IMR-90 (cell line): ENCODE measurements around the gene SMU1. TPM values are rescaled to one million over a fixed set of nuclear protein-coding genes. Genes with fewer than 3 reads are reported as not detected.

ENCODE experiments used
- ATAC-seq: fragments of 200-7000 bp; cut with Tn5 transposase; 2 replicates; pipeline ENCODE4 v1.9.1; 2020; ENCODE audit warnings: low read depth, mild to moderate bottlenecking, moderate library complexity
- BruUV-seq: library from RNA; stranded (reverse); fragments of 400-500 nt; replicated peaks from 2 replicates; lab custom pipeline; 2021; lab: Mats Ljungman, UMichigan
- CTCF ChIA-PET: fragments of 300-600 bp; formaldehyde crosslinking; extraction: SDS; loops from one replicate; lab custom pipeline; 2021; ENCODE audit warnings: antibody characterized with exemption; lab: Yijun Ruan, JAX
- POLR2A ChIA-PET: fragments of 300-600 bp; sonication (Branson Sonifier 250); formaldehyde crosslinking; loops from one replicate; lab custom pipeline; 2022; ENCODE audit warnings: antibody characterized with exemption; ENCODE audit not compliant: unreplicated experiment; lab: Charles Lee
- DNase-seq: peaks from one replicate; pipeline ENCODE4 v3.0.0; 2013
- H2AFZ ChIP-seq: replicated peaks from 2 replicates; pipeline ENCODE3; 2013; ENCODE audit warnings: low read length, mild to moderate bottlenecking; ENCODE audit not compliant: poor library complexity
- H2AK5ac ChIP-seq: 2 replicates; pipeline ENCODE4 v1.6.1; 2013; ENCODE audit warnings: low read depth, low read length, inconsistent platforms
- H2AK9ac ChIP-seq: replicated peaks from 2 replicates; pipeline ENCODE3; 2013; ENCODE audit warnings: mild to moderate bottlenecking, low read depth, low read length, moderate library complexity; ENCODE audit not compliant: poor library complexity
- H2BK120ac ChIP-seq: 2 replicates; pipeline ENCODE4 v1.6.1; 2013; ENCODE audit warnings: low read depth, low read length, inconsistent platforms
- H2BK15ac ChIP-seq: 3 replicates; pipeline ENCODE4 v1.6.1; 2013; ENCODE audit warnings: low read depth, low read length, inconsistent platforms
- H2BK20ac ChIP-seq: 2 replicates; pipeline ENCODE4 v1.6.1; 2013; ENCODE audit warnings: low read depth, mild to moderate bottlenecking, inconsistent platforms, low read length, moderate library complexity
- H2BK5ac ChIP-seq: 2 replicates; pipeline ENCODE4 v1.6.1; 2013; ENCODE audit warnings: mild to moderate bottlenecking, low read depth, low read length, inconsistent platforms; ENCODE audit not compliant: poor library complexity, severe bottlenecking
- H3K14ac ChIP-seq: replicated peaks from 2 replicates; pipeline ENCODE4 v1.6.1; 2013; ENCODE audit warnings: low read depth, low read length, inconsistent platforms
- H3K18ac ChIP-seq: 2 replicates; pipeline ENCODE4 v1.6.1; 2013; ENCODE audit warnings: low read depth, low read length, control low read depth
- H3K23ac ChIP-seq: 2 replicates; pipeline ENCODE4 v1.6.1; 2013; ENCODE audit warnings: low read depth, low read length, inconsistent platforms
- H3K27ac ChIP-seq: 2 replicates; pipeline ENCODE4 v1.5.1; 2013; ENCODE audit warnings: mild to moderate bottlenecking, control low read depth, low read length; ENCODE audit not compliant: insufficient read depth
- H3K27me3 ChIP-seq: 2 replicates; pipeline ENCODE4 v1.6.1; 2013; ENCODE audit warnings: low read length; ENCODE audit not compliant: control insufficient read depth, insufficient read depth
- H3K36me3 ChIP-seq: 2 replicates; pipeline ENCODE4 v1.6.1; 2013; ENCODE audit warnings: low read length, mixed read lengths; ENCODE audit not compliant: control insufficient read depth, insufficient read depth
- H3K4ac ChIP-seq: 2 replicates; pipeline ENCODE4 v1.6.1; 2013; ENCODE audit warnings: low read depth, low read length, inconsistent platforms
- H3K4me1 ChIP-seq: 2 replicates; pipeline ENCODE4 v1.6.1; 2013; ENCODE audit warnings: low read length, mixed read lengths; ENCODE audit not compliant: control insufficient read depth, insufficient read depth
- H3K4me2 ChIP-seq: 2 replicates; pipeline ENCODE4 v1.6.1; 2013; ENCODE audit warnings: low read depth, mild to moderate bottlenecking, control low read depth, low read length, moderate library complexity
- H3K4me3 ChIP-seq: 2 replicates; pipeline ENCODE4 v1.5.1; 2013; ENCODE audit warnings: low read depth, mild to moderate bottlenecking, control low read depth, low read length, moderate library complexity; ENCODE audit not compliant: insufficient read depth
- H3K56ac ChIP-seq: 2 replicates; pipeline ENCODE4 v1.6.1; 2013; ENCODE audit warnings: low read length, inconsistent platforms; ENCODE audit not compliant: insufficient read depth; ENCODE audit errors: extremely low read depth
- H3K79me1 ChIP-seq, 2 experiments: 2 replicates each; pipeline ENCODE4 v1.6.1; 2013; ENCODE audit warnings: low read length in 2 of 2, inconsistent platforms in 1 of 2, low read depth in 1 of 2
- H3K9ac ChIP-seq: 2 replicates; pipeline ENCODE4 v1.6.1; 2013; ENCODE audit warnings: low read depth, low read length, control low read depth
- H3K9me1 ChIP-seq: 2 replicates; pipeline ENCODE4 v1.6.1; 2013; ENCODE audit warnings: low read length, inconsistent platforms; ENCODE audit not compliant: insufficient read depth
- H3K9me3 ChIP-seq: 2 replicates; pipeline ENCODE4 v1.6.1; 2013; ENCODE audit warnings: low read length; ENCODE audit not compliant: control insufficient read depth, insufficient read depth
- H4K20me1 ChIP-seq: 2 replicates; pipeline ENCODE4 v1.6.1; 2013; ENCODE audit warnings: low read length, inconsistent platforms; ENCODE audit not compliant: insufficient read depth
- H4K5ac ChIP-seq: 2 replicates; pipeline ENCODE4 v1.6.1; 2013; ENCODE audit warnings: mild to moderate bottlenecking, low read depth, low read length, control low read depth
- H4K8ac ChIP-seq, 2 experiments: 2 replicates each; pipeline ENCODE4 v1.6.1; 2013; ENCODE audit warnings: low read depth in 2 of 2, low read length in 2 of 2, control low read depth in 1 of 2, inconsistent platforms in 1 of 2
- H4K91ac ChIP-seq: 2 replicates; pipeline ENCODE4 v1.6.1; 2013; ENCODE audit warnings: low read depth, low read length, inconsistent platforms; ENCODE audit not compliant: insufficient read depth
- BHLHE40 ChIP-seq: fragments of 150-350 bp; IDR thresholded peaks from 2 replicates; pipeline ENCODE4 v1.6.1; 2016; ENCODE audit warnings: mild to moderate bottlenecking, low read depth, low read length
- FOS ChIP-seq: fragments of 150-350 bp; IDR thresholded peaks from 2 replicates; pipeline ENCODE4 v1.6.1; 2016; ENCODE audit warnings: low read depth, low read length
- MAFK ChIP-seq: IDR thresholded peaks from 2 replicates; pipeline ENCODE4 v1.6.1; 2012; ENCODE audit warnings: low read depth, low read length, improper control_type of control experiment
- MXI1 ChIP-seq: IDR thresholded peaks from 2 replicates; pipeline ENCODE4 v1.6.1; 2012; ENCODE audit warnings: low read depth, mild to moderate bottlenecking, low read length, moderate library complexity, borderline replicate concordance
- POLR2A ChIP-seq: IDR thresholded peaks from 2 replicates; pipeline ENCODE4 v1.6.1; 2012; ENCODE audit warnings: mild to moderate bottlenecking, low read depth, low read length
- RFX5 ChIP-seq: IDR thresholded peaks from 2 replicates; pipeline ENCODE4 v1.8.0; 2012; ENCODE audit warnings: low read depth, mild to moderate bottlenecking, low read length, moderate library complexity
- WGBS, 2 experiments: methylation state at CpG; one replicate each; pipeline versions ENCODE4 v1.1.5 to v1.1.7; 2013; ENCODE audit warnings: missing lambda C conversion rate in 2 of 2; ENCODE audit not compliant: insufficient read length in 1 of 2; ENCODE audit errors: extremely low coverage in 2 of 2; 5-methylcytosine and 5-hydroxymethylcytosine counted together
- dilution Hi-C: fragments of 300-500 bp; cut with HindIII; formaldehyde crosslinking; loops from one replicate; pipeline ENCODE4 v1.14.3; 2018; ENCODE audit warnings: low sequenced_read_pairs; ENCODE audit not compliant: unreplicated experiment
- in situ Hi-C: fragments of 300-500 bp; cut with MboI; formaldehyde crosslinking; loops from 3 replicates; pipeline ENCODE4 v1.14.3; 2019; ENCODE audit warnings: low sequenced_read_pairs, inconsistent platforms, mixed read lengths
- intact Hi-C: fragments of 100-400 bp; cut with micrococcal nuclease; formaldehyde crosslinking; loops from 2 replicates; pipeline ENCODE4 v1.10.0; 2022
- polyA plus RNA-seq, 3 experiments: library from polyadenylated mRNA; depleted of rRNA; stranded (reverse); fragments of >200 nt; gene quantifications; 2 replicates each; pipeline ENCODE4 v1.2.3, GENCODE V29; 2012; ENCODE audit warnings: low replicate concordance in 1 of 3
- total RNA-seq: library from RNA; depleted of rRNA; stranded (reverse); fragments of >200 nt; gene quantifications from 2 replicates; pipeline ENCODE4 v1.2.3, GENCODE V29; 2012
- TF ChIP-seq, protein P1 (sequence below): fragments of 150-350 bp; IDR thresholded peaks from 2 replicates; pipeline ENCODE4 v1.6.1; 2017; ENCODE audit warnings: mild to moderate bottlenecking, antibody characterized with exemption, low read length, low read depth
- TF ChIP-seq, protein P2 (sequence below): conservative IDR thresholded peaks from 2 replicates; pipeline ENCODE4 v1.5.1; 2012; ENCODE audit warnings: mild to moderate bottlenecking, low read depth, low read length, improper control_type of control experiment
- TF ChIP-seq, protein P3 (sequence below): fragments of 150-350 bp; IDR thresholded peaks from 2 replicates; pipeline ENCODE4 v1.6.1; 2016; ENCODE audit warnings: low read depth, mild to moderate bottlenecking, low read length, moderate library complexity, borderline replicate concordance

Gene SMU1
- total and polyA plus RNA-seq, 2 of the 4 experiments (the other 2 are of a cell fraction) = 11.1 to 36.0 TPM

DNA sequence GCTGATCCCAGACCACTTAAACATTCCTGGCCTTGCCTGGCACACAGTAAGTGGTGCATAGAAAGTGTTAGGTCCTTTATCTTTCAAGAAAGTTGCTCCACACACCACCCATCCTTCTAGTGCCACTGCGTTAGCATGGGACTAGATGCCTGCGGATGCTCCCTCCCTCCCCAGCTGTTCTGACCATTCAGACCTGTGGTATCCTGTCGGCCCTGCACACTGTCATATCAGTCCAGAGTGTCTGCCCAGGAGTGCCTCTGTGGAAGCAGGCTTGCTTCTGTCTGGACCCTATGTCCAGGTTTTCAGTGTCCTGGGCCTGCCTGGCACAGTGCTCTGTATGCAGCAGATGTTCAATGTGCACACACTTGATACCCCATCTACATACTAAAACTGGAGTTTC lies 38.3 kb upstream of the SMU1 start:
- Histone ChIP-seq H3K9me3 (no peaks in the 10 kb centered on the region), H3K14ac (no peak overlapping the region), H3K56ac (no peak overlapping the region), H3K27ac (no peak overlapping the region), H3K36me3 (peaks cover 35% of the 10 kb centered on the region), H2AK9ac (no peak overlapping the region), H3K27me3 (no peaks in the 10 kb centered on the region), H2BK20ac (no peak overlapping the region), H3K4me1 (peaks cover 5% of the 10 kb centered on the region), H4K5ac (no peak overlapping the region), H4K8ac (no peak overlapping the region), H3K4me3 (no peak overlapping the region), H4K91ac (no peak overlapping the region), H2AFZ (no peak overlapping the region), H3K18ac (no peak overlapping the region), H3K9ac (no peak overlapping the region), H3K4me2 (no peak overlapping the region), H3K9me1 (peaks cover 21% of the 10 kb centered on the region), H3K79me1 (peaks cover 32 to 71% of the 10 kb centered on the region in 2 experiments), H2BK5ac (no peak overlapping the region), H2BK15ac (no peak overlapping the region), H4K20me1 (no peaks in the 10 kb centered on the region; the same call in 1 of the 2 replicates), H2AK5ac (no peak overlapping the region), H2BK120ac (no peak overlapping the region), H3K4ac (no peak overlapping the region), H3K23ac (no peak overlapping the region)
- no peak for DNase-seq
- no peak for ATAC-seq
- in situ Hi-C loops (no loop called here), intact Hi-C loops (loop anchor here (1.0 kb wide), 1 partner anchor 35 kb away; no protein-coding TSS in a partner anchor), dilution Hi-C loops (no loop called here)
- ChIA-PET CTCF (no interaction called here), POLR2A (no interaction called here)
- TF ChIP-seq MXI1 (no peak), FOS (no peak), RFX5 (no peak), MAFK (no peak), POLR2A (no peak), BHLHE40 (no peak)
- TF ChIP-seq, protein P1, sequence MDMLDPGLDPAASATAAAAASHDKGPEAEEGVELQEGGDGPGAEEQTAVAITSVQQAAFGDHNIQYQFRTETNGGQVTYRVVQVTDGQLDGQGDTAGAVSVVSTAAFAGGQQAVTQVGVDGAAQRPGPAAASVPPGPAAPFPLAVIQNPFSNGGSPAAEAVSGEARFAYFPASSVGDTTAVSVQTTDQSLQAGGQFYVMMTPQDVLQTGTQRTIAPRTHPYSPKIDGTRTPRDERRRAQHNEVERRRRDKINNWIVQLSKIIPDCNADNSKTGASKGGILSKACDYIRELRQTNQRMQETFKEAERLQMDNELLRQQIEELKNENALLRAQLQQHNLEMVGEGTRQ = no peak
- TF ChIP-seq, protein P2, sequence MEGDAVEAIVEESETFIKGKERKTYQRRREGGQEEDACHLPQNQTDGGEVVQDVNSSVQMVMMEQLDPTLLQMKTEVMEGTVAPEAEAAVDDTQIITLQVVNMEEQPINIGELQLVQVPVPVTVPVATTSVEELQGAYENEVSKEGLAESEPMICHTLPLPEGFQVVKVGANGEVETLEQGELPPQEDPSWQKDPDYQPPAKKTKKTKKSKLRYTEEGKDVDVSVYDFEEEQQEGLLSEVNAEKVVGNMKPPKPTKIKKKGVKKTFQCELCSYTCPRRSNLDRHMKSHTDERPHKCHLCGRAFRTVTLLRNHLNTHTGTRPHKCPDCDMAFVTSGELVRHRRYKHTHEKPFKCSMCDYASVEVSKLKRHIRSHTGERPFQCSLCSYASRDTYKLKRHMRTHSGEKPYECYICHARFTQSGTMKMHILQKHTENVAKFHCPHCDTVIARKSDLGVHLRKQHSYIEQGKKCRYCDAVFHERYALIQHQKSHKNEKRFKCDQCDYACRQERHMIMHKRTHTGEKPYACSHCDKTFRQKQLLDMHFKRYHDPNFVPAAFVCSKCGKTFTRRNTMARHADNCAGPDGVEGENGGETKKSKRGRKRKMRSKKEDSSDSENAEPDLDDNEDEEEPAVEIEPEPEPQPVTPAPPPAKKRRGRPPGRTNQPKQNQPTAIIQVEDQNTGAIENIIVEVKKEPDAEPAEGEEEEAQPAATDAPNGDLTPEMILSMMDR = no peak
- TF ChIP-seq, protein P3, sequence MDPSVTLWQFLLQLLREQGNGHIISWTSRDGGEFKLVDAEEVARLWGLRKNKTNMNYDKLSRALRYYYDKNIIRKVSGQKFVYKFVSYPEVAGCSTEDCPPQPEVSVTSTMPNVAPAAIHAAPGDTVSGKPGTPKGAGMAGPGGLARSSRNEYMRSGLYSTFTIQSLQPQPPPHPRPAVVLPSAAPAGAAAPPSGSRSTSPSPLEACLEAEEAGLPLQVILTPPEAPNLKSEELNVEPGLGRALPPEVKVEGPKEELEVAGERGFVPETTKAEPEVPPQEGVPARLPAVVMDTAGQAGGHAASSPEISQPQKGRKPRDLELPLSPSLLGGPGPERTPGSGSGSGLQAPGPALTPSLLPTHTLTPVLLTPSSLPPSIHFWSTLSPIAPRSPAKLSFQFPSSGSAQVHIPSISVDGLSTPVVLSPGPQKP = no peak
- BruUV-seq = no TSS peak
- 100% methylated on average over 1 of the region's 3 CpGs; no CpG with 5 or more reads in 1 of the 2 experiments for WGBS, 2 experiments
